GM21515 (cell line): ENCODE measurements around the gene CDH15.
A peak's percentile ranks its signal among the peaks of the same experiment; 100 is the strongest.
"Not testable (repeated sequence)": the region's sequence is repeated elsewhere in the genome, so short reads cannot be mapped to it uniquely, and the experiment has no call there.

Experiments used
- ATAC-seq: cut with Tn5 transposase; IDR thresholded peaks from one replicate; pipeline ENCODE4 v1.9.1; 2021; ENCODE audit not compliant: unreplicated experiment

Gene CDH15

DNA sequence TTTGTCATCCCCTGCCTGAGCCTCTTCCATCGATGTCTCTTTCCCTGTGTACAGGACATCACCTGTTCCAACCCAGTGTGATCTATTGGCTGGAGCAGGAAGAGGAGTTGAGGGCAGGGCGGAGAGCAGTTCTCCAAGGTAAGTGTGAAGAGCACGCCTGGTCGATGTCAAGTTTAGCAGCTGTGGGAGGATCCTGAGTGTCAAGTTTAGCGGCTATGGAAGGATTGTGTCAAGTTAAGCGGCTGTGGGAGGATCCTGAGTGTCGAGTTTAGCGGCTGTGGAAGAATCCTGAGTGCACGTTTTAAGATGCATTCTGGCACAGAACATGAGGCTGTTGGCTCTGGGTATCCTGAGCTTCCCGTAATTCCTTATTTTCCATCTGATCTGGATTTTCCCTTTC lies 53.1 kb downstream of the CDH15 start:
- ATAC-seq, result no peak

- no peak for ATAC-seq
Observed at GRCh38 chr16:89230255-89230654, 58.7 kb downstream of the CDH15 start.

DNA sequence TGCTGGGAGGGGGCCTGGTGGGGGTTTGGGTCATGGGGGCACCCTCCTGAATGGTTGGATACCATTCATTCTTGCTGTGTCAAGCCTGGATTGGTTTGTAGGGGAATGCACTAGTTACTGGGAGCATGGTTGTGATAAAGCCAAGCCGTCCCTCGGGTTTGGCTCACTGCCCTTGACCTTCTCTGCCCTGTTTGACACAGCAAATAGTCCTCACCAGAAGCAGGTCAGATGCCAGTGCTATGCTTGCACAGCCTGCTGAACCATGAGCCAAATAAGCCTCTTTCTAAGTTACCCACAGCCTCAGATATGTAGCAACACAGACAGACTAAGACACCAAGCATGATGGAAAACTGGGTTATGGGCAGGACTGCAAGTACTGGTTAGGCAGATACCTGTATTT lies 60.6 kb downstream of the CDH15 start:
- no peak for ATAC-seq

- no peak for ATAC-seq
Observed at GRCh38 chr16:89233678-89234490, 62.3 kb downstream of the CDH15 start.

DNA sequence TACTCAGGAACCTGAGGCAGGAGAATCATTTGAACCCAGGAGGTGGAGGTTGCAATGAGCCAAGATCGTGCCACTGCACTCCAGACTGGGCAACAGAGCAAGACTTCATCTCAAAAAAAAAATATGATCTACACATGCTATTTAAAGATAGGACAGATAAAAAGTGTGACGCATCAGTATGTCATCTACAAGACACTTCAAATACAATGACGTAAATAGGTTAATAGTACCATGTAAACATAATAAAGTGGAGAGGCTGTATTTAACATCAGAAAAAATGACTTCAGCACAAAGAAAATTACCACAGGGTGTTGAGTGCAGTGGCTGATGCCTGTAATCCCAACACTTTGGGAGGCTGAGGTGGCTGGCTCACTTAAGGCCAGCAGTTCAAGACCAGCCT lies 66.2 kb downstream of the CDH15 start:
- ATAC-seq, result no peak

DNA sequence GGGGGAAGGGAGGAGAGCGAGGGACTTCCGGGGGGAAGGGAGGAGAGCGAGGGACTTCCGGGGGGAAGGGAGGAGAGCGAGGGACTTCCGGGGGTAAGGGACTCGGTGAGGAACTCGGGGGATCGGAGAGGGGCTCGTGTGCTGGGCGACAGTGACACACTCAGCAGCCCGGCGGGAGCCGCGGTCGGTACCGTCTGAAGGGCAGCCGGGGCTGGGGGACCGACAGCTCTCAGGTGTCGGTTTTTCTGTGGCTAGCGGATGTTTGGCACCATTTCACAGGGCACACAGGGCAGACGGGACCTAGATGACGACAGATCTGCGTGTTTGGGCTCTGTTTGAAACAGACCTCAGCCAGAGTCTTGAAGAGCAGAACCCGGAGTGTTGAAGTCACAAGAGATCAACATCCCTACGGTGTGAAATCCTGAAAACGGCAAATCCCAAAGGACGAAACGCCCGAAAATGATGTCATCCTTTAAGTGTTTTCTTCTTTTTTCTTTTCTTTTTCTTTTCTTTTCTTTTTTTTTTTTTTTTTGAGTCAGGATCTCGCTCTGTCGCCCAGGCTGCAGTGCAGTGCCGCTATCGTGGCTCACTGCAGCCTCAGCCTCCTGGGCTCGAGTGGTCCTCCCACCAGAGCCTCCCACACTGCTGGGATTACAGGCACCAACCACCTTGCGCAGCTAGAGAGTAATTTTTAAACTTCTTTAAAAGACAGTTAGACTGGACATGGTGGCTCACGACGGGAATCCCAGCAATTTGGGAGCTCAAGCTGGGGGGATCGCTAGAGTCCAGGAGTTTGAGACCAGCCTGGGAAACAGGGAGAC lies 69.8 kb downstream of the CDH15 start:
- peak; percentile 62 for ATAC-seq

GRCh38 chr16:89242795-89243200 lies 71.2 kb downstream of the CDH15 start:
- ATAC-seq, result no peak

DNA sequence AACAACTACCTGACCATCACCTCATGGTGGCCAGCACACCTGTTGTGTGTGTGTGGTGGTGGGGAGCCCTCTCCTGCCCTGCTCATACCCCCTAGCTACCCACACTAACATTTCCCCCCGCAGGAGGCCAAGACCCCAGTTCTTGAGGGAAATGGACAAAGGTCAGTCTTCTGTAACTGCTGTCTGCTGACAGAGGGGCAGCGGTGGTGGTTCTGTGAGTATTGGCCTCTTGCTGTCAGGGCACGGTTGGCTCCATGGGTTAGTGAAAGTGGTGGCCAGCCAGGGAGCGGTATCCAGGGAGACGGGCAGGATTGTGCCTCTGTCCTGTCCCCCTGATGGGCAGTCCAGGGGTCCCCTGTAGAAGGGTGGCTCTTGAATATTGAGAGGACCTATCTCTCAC lies 72.1 kb downstream of the CDH15 start:
- no peak for ATAC-seq

- not testable (repeated sequence) for ATAC-seq
Observed at GRCh38 chr16:89244264-89244663, 72.7 kb downstream of the CDH15 start.

- ATAC-seq, result no peak
Observed at GRCh38 chr16:89244754-89245153, 73.2 kb downstream of the CDH15 start.
